HCT116 (cell line): Measurements from ENCODE around the gene TAS1R2.

Experiments used
- CEBPB ChIP-seq: IDR thresholded peaks from 2 replicates; pipeline ENCODE4 v1.6.1; 2012; ENCODE audit warnings: low read depth
- CTCF ChIP-seq, 3 experiments: fragments of 200-600 bp in 1 of 3; sonication (generic) in 1 of 3; IDR thresholded peaks in 2 of 3; conservative IDR thresholded peaks in 1 of 3; 2 replicates each; pipeline ENCODE4 v1.5.1; 2012 to 2017; ENCODE audit warnings: low read depth in 2 of 3, low read length in 2 of 3, antibody characterized with exemption in 1 of 3, borderline replicate concordance in 1 of 3, control low read depth in 1 of 3, mild to moderate bottlenecking in 1 of 3, mixed read lengths in 1 of 3, mixed run types in 1 of 3, moderate library complexity in 1 of 3; ENCODE audit not compliant: insufficient read depth in 1 of 3
- ELF1 ChIP-seq: IDR thresholded peaks from 2 replicates; pipeline ENCODE4 v1.6.1; 2012; ENCODE audit warnings: low read depth, borderline replicate concordance
- EZH2 ChIP-seq: fragments of 200-600 bp; sonication (generic); IDR thresholded peaks from 2 replicates; pipeline ENCODE4 v1.6.1; 2017; ENCODE audit warnings: antibody characterized with exemption, mixed run types
- EZH2phosphoT487 ChIP-seq: fragments of 200-600 bp; IDR thresholded peaks from 2 replicates; pipeline ENCODE4 v1.6.1; 2018; ENCODE audit warnings: antibody characterized with exemption, borderline replicate concordance
- POLR2A ChIP-seq: IDR thresholded peaks from 2 replicates; pipeline ENCODE4 v1.7.0; 2011; ENCODE audit warnings: borderline replicate concordance; ENCODE audit not compliant: insufficient read depth, insufficient read length; ENCODE audit errors: extremely low read depth
- SIN3A ChIP-seq: IDR thresholded peaks from 2 replicates; pipeline ENCODE4 v1.6.1; 2012; ENCODE audit warnings: low read depth
- TCF7L2 ChIP-seq: IDR thresholded peaks from 2 replicates; pipeline ENCODE4 v1.7.0; 2011; ENCODE audit warnings: borderline replicate concordance, inconsistent platforms; ENCODE audit not compliant: insufficient read depth, insufficient read length; ENCODE audit errors: extremely low read depth
- ZBTB33 ChIP-seq: IDR thresholded peaks from 2 replicates; pipeline ENCODE4 v1.6.1; 2011; ENCODE audit warnings: mild to moderate bottlenecking, low read length, moderate library complexity; ENCODE audit not compliant: insufficient replicate concordance; ENCODE audit errors: extremely low read depth

- TF ChIP-seq TCF7L2 (no peak), CTCF (IDR thresholded peaks at IDR 0.05 in 2 of 3, conservative IDR thresholded peaks at IDR 0.05 in 1 of 3; ENCODE audit: borderline replicate concordance in 1 of 3, insufficient read depth in 1 of 3, low read depth in 2 of 3, low read length in 2 of 3) (no peak), EZH2phosphoT487 (no peak), ZBTB33 (no peak), EZH2 (no peak), ELF1 (no peak), CEBPB (no peak), SIN3A (no peak), POLR2A (no peak)
Measured at GRCh38 chr1:18854331-18855025, 5.0 kb downstream of the TAS1R2 start.
